ENCODE results near the gene NCAPG2. TPM values are rescaled to one million over a fixed set of nuclear protein-coding genes. Genes with fewer than 3 reads are reported as not detected.

NCAPG2 gene
- total RNA-seq, 1 donor from 2014 or later: 4.7 TPM

DNA sequence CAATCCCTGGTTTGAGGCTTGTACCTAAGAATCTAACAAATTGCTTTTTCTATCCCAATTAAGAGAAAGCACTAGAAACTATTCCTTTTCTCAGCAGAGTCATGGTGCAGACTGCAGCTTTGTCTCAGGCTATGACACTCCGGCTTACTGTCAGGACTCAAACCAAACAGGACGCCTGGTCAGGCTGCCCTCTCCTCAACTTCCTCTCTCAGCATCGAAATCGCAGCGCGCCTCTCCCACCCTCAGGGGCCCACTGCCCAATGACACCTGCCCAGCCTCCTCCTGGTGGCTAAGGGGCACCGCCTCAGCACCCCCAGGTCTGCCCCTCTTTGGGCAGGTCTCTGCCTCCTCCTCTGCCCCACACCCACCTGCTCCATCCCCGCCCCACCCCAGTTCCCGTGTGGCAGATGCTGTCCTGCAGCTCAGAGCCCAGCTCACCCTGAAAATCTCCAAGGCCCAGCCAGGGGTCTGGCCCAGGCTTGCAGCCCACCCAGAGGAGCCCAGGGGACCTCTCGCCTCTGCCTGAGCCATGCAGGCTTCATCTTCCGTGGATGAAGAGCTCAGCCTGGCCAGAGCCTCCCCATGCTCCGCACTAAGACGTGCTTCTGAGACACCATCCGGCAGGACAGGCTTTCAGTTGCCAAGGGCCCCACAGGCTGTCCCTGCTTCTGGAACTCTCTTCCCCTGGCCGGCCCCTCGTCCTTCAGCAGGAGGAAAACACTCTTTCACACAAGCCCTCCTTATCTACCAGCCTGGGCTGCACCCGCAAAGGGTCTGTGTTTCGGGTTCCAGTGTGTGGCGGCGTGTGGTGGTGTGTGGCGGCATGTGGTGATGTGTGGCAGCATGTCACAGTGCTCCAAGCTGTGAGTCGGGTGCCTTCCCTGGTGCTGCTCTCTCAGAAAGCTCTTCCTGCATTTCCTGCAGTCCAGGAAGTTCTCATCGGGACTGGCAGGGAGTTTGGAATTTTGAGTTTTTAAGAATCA is 100.5 kb downstream of the NCAPG2 start:
- DNase-seq (ENCODE audit: low spot score): no peak

DNA sequence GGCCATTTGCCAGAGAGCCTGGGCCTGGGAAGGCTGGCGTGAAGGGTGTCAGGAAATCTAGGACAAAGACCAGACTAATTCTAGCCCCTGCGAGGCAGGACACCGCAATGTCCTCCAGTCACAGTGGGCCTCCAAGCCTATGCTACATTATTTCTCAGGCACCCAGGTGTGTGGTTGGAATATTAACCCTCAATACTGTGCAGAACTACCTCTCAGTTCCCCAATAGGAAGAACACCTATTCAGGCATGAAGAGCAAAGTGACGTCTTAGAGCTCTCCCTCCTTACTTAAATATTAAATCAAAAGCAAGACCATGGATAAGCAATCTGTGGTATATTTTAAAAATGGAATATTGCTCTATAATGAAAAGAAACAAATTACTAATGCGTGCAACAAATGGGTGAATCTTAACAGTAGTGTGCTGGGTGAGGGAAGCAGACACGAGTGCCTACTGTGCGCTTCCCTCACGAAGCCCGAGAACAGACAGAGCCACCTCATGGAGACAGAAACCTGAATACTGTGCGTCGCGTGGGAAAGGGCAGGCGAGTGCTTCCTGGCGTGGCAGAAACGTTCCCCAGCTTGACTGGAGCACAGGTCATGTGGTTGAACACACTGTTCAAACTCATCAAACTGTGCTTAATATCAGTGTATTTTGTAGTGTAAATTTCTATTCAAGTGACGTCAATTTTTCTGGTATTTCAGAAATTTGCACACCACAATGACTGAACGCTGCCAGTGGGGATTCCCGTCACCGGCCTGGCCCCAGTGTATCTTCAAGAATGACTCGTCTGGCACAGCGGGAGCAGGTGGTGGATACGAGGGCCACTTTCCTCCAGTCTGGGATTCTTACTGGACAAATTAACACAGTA is 101.5 kb downstream of the NCAPG2 start:
- no peak for DNase-seq (ENCODE audit: low spot score)

DNA sequence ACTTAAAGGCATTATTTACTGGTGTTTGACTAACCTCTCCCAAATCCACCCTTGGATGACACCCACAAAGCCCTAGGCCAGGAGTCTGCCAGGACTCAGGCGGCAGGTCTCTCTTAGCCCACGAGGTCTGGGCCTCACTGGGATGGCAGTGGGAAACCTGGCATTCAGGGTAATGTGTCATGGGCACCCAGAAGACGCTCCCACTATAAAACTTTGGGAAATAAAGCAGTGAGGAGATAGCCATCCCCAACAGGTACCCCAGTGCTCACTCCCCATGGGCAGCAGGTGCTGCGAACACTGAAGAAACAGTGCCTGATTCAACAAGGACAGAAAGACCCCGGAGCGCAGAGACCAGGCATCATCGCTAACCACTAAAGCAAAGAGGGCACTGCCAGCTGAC is 102.6 kb downstream of the NCAPG2 start:
- DNase-seq (ENCODE audit: low spot score): no peak

DNA sequence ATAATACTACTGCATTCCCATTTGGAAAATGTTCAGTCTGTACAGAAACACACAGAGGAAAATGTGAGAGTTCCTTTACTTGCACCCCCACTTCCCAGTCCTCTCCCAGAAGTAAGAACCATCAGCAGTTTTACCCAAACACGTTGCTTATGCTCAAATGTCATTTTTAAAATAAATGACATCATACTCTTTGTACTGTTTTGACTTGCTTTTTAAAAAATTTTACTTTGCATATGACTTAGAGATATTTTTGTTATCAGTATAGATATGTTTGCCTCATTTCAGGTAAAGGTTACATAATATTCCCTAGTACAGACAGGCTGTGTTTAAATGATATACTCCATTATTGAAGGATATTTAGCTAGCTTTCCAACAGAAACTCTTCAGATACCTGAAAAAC is 103.5 kb downstream of the NCAPG2 start:
- no peak for DNase-seq (ENCODE audit: low spot score)

DNA sequence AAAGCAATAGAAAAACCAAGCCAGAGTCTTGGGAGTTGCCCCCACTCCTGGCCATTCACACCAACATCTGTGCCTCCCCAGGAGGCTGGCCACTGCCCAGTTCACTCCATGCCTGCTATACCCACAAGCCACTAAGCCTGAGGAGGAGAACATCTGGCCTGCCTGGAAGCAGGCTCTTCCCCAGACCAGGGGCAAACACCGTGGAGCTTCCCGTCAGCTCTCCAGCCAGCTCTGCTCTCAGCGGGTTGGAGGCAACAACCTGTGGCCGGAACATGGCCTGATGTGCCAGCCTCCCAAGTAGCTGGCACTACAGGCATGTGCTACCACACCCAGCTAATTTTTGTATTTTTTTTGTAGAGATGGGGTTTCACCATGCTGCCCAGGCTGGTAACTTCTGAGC is 107.9 kb downstream of the NCAPG2 start:
- no peak for DNase-seq (ENCODE audit: low spot score)

DNA sequence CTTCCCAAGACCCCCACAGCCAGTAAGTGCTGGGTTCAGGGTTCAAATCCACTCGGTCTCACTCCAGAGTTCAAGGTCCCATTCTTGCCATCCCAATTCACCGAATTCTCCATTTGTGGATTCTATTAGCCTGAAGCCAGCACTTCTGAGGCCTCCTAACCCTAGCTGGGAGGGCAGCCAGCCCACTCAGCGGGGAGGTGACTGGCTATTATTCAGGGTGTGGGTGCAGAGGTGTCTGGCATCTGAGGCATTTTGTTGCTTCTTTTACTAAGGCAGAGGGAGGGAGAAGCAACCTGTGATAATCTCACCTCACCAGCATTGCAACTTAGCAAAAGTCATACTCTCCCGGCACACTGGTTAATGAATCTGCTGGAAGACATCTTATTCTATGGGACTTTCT is 108.3 kb downstream of the NCAPG2 start:
- DNase-seq (ENCODE audit: low spot score): no peak

DNA sequence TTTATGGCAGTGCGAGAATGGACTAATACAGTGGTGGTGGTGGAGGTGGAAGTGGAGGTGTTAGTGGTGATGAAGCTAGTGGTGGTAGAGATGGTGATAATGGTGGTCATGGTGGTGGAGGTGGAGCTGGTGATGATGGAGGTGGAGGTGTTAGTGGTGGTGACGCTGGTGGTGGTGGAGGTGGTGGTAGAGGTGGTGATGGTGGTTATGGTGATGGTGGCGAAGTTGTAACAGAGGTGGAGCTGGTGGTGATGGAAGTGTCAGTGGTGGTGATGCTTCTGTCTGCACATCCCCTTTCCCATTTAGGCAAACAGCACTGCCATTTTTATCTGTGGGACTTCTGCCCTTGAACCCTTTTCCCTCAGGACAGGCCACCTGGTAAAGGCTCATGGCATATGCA is 109.5 kb downstream of the NCAPG2 start:
- DNase-seq (ENCODE audit: low spot score): no peak

DNA sequence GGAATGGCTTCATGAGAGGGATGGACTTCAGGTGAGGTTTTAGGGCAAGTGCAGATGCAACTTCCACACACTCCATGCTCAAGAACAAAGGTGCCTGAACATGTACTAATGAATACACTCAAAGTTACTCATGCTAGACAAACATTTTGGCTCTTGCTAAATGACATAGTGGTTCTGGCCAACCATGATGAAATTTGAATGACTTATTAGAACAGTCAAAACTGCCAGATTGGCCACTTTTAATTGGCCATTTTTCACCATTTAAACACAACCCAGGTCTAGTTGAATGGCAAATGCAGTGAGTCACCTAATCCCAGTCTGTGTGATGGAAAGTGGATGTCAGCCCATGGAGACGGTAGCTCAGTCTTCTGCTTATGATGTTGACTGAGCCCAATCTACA is 112.1 kb downstream of the NCAPG2 start:
- DNase-seq (ENCODE audit: low spot score): no peak

DNA sequence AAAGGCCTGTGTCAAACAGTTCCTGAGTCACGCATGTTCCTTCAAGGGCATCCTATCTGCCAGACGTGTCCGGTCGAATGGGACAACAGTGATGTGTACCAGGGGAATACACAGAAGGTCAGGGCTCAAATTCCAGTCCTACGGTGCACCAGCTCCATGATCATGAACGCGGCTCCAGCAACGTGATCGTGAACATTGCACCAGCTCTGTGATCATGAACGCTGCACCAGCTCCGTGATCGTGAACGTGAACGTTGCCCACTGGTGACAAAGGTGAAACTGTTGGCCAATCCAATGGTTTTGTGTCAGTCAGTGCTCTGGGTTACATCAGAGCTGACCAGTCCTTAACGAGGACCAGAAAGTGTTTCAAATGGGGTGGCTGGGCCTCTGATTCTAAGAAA is 112.7 kb downstream of the NCAPG2 start:
- DNase-seq (ENCODE audit: low spot score): no peak

DNA sequence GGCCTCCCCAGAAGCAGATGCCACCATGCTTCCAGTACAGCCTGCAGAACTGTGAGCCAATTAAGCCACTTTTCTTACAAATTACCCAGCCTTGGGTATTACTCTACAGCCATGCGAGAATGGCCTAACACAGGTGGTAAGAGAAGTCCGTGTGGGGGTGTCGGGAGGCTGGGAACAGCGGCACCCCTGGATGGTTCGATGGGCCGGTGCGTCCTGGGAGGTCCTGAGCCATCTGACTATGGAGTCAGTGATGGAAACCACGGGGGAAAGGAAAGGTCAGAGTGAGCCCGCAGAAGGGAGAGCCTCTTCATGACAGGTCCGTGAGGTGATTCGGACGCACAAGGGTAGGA is 114.4 kb downstream of the NCAPG2 start:
- peak; percentile 67 for DNase-seq (ENCODE audit: low spot score)

DNA sequence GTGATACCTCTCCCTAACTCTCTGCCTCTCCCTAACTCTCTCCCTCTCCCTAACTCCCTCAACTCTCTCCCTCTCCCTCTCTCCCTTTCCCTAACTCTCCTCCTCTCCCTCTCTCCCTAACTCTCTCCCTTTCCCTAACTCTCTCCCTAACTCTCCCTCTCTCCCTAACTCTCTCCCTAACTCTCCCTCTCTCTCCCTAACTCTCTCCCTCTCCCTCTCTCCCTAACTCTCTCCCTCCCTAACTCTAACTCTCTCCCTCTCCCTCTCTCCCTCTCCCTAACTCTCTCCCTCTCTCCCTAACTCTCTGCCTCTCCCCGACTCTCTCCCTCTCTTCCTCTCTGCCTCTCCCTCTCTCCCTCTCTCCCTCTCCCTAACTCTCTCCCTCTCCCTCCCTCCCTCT is 115.0 kb downstream of the NCAPG2 start:
- DNase-seq (ENCODE audit: low spot score): no peak

DNA sequence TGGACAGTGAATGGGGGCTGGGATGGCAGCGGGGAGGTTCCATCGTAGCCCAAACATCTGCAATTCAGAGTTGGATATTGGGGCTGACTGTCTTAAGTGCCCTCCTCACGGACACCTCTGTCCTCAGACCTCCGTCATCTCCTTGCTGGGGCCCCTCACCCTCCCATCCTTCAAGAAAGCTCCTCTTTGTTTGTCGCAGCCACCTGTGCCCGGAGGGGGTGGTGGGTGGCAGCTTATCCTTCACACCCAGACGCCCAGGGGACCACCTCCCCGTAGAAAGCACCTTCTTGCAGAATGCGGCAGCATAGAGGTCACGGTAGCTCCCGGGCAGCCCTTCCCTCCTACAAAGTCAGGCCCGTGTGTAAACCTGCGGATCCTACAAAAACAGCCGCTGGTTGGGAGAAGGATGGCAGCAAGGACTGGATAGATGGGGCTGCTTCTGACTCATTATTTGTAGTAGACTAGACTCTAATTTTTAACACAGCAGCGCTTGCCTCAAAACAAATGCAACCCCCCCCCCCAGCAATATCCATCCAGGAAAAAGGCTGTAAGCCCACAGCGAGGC is 115.6 kb downstream of the NCAPG2 start:
- DNase-seq (ENCODE audit: low spot score): peak; percentile 81

DNA sequence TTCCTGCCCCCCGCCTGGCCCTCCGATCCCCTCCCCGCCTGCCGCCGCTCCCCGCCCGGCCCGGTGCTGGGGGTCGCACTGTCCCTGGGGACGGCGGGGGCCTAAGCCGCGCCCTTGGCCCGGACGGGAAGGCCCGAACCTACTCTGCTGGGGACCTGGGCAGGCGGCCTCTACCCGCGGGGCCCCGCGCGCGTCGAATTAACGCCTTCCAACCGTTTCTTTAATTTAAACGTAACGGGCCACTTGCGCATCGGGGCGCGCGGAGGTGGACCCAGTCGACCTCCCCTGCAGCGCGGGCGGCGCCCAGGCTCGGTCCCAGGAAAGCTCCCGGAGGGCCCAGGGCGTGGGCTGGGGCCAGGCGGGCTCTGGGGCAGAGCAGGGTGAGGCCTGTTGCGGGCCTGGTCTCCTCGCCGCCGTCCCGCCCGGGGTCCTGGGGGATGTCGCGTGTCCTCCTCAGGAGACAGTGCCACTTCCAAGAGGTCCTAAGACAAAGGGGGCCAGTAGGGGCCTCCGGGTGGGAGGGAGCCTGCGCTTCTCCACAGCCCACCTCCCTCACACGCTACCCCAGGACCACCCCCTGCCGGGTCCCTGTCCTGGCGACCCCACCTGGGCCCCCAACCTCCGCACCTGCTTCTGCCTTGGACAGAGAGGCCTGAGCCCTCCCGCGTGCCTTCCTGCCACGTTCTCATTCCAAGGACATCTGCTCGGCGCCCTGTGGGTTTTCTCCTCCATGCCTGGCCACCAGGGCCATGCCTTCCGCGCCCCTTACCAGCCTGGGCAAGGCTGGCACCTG is 116.3 kb downstream of the NCAPG2 start:
- peak; percentile 82 for DNase-seq (ENCODE audit: low spot score)

DNA sequence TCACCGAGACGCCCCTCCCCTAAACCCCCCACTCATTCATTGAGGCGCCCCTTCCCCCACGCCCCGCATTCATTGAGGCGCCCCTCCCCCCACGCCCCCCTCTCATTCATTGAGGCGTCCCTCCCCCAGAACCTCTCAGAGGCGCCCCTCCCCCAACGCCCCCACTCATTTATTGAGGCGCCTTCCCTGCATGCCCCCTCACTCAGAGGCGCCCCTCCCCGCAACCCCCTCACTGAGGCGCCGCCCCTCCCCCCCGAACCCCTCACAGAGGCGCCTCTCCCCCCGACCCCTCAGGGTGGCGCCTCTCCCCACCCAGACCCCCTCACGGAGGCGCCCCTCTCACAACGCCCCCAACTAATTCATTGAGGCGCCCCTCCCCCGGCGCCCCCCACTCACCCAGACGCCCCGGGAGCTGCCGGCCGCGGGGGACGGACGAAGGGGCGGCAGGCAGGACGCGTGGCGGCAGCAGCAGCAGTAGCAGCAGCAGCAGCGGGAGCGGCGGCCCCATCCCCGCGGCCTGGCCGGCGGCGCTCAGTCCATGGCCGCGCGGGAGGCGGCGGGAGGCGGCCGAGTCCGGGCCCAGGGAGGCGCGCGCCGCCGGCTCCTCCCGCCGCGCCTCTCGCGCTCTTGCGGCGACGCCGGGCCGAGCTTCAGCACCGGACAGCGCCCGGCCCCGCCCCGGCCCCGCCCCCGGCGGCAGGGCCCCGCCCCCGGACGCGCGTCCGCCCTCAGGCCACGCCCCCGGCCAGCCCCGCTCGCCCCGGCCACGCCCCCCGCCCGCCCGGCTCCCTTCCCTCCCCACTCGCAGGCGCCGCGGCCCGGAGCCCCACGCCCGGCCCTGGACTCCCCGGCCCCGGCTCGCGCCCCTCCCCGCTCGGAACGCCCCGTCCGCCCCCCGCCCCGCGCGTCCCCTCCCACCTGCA is 117.2 kb downstream of the NCAPG2 start, which contains the start of gene PTPRN2:
PTPRN2 (minus strand) TSS at position 662 of the 923 bp plus-strand sequence.
- no peak for DNase-seq (ENCODE audit: low spot score)

DNA sequence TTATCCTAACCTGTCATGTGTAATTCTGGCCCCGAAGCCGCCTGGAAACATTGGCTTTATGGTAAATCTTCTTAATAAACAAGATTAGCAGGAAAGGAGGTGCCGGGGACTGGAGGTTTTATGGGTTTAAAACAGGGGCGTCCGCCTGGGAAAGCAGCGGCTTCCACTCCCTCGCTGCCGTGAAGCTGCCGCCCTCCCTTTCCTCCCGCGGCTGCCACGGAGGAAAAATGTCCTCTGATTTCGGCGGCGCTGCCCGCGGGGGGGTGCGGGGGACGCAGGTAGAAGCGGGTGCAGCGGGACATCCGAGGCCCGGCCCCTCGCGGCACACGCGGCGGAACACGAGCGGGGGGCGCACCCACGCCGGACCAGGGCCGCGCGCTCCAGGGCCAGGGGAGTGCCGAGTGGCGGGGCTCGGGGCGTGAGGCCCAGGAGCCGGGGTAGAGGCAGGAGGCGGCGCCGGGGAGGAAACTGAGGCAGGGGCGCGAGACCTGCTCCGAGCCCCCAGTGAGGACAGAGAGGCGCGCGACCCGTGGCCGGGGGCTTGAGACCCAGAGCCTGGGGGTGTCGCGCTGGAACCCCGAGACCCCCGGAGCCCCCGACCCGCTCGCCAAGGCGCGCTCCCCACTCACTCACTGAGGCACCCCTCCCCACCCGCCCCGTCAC is 118.0 kb downstream of the NCAPG2 start:
- DNase-seq (ENCODE audit: low spot score): no peak

DNA sequence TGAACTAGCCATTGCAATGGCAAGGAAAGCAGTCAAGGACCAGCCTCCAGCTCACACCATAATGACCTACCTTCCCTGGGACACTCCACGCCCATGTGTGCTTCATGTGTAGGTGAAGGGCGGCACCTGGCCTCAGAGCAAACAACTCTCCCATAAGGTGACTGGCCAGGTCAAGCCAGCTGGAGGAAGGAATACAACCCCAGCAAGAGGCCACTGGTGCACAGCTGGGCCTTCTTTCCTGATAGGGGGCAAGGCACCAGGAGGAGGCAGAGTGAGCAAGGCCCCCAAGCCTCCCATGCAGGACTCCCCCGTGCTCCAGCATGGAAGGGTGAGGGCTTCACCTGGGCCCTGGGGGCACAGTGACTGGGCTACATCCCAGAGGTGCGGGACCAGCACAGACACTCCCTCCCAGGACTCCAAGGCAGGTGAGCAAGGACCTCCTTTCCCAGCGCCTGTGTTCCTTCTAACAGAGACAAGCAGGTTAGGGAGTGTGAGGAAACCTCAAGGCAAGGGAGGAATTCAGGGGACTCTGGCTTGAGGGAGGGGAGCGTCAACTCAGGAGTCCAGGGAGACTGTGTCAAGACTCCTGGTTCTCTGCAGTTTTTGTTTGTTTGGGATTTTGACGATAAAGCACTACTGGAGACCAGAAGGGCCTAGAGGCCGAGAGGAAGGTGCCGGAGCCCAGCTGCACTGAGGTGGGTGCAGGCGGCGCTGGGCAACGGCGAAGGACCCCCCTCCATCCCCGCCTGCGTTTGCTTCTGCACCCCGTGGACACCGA is 118.7 kb downstream of the NCAPG2 start:
- DNase-seq (ENCODE audit: low spot score): no peak

DNA sequence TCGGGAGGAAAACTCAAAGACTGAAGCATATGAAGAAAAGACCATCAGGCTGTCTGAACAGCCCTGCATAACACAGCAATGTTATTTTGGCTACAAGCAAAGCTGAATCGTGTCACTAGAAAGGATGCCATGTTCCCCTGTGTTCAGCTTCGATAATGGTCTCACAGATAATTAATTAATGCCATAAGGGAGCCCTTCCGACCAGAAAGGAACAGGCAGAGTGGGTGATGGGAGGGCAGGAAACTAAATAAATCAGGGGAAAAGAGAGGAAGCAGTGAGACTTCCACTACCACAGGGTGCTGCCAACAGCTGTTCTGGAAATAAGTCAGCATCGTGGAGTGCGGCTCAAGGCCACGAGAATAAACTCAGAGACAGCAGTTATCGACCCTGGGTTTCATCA is 120.2 kb downstream of the NCAPG2 start:
- no peak for DNase-seq (ENCODE audit: low spot score)

DNA sequence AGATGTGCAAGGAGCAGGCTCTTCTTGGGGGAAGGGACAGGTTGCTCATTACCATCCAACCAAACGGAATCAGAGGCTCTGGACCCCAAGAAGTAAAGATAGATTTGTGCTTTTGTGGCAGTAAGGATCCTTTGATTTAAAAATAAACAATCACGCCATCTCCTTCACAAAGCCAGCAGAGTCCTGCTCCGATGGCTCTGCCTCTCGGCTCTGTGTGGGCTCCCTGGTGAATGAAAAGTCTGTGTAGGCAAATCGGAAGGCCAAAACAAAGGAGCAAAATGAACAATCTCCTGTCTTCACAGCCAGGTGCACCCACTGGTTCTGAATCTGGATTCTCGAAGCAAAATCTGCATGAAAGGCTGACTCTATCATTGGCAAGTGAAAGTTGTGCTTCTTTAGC is 120.8 kb downstream of the NCAPG2 start:
- DNase-seq (ENCODE audit: low spot score): no peak

DNA sequence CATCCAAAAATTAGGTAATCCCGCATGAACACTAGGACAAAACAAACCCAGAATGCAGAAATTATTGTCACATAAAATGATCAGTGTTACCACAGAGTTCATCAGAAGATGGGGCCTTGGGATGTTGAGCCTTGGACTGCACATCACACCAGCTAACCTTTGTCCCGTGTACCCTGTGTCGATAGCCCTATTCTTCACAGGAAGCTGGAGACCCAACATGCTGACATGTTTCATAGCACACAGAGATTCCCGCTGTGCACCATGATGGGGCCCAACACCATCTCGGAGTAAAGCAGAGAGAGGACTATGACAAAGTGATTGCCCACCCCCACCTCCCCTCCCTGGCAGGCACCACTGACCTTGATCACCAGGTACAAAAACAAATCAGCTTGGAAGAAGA is 121.5 kb downstream of the NCAPG2 start:
- no peak for DNase-seq (ENCODE audit: low spot score)
